OCI-LY3 (cell line): ENCODE results near the gene DIP2C.

Source experiments
- CTCF ChIP-seq: fragments of 200-600, 300-600 bp; sonication (generic); IDR thresholded peaks from 2 replicates; pipeline ENCODE4 v1.5.1; 2014; ENCODE audit warnings: antibody characterized with exemption, low read length, low read depth
- EZH2phosphoT487 ChIP-seq: fragments of 200-600 bp; shearing (Covaris generic); IDR thresholded peaks from 2 replicates; pipeline ENCODE4 v1.6.1; 2018; ENCODE audit warnings: antibody characterized with exemption, mixed run types, low read depth

GRCh38 chr10:486666-487322 lies 202.7 kb downstream of the DIP2C start:
- TF ChIP-seq CTCF (no peak), EZH2phosphoT487 (no peak)
